Hepatocyte (in vitro differentiated cells): ENCODE data around the gene SOWAHA. TPM values are rescaled to one million over a fixed set of nuclear protein-coding genes. Genes with fewer than 3 reads are reported as not detected.

Experiments
- DNase-seq: peaks from one replicate; pipeline ENCODE4 v3.0.0-alpha.2; 2016; ENCODE audit warnings: low spot score
- H2AFZ ChIP-seq: fragments of 200-600 bp; sonication (generic); 2 replicates; pipeline ENCODE4 v1.6.0; 2016; ENCODE audit warnings: antibody characterized with exemption, mild to moderate bottlenecking
- H3K27ac ChIP-seq: fragments of 200-600 bp; sonication (generic); 2 replicates; pipeline ENCODE4 v1.5.1; 2016; ENCODE audit warnings: mild to moderate bottlenecking
- H3K27me3 ChIP-seq: fragments of 200-600 bp; sonication (generic); 2 replicates; pipeline ENCODE4 v1.6.1; 2016
- H3K36me3 ChIP-seq: fragments of 200-600 bp; sonication (generic); replicated peaks from 2 replicates; pipeline ENCODE4 v1.5.1; 2016; ENCODE audit warnings: low read depth; ENCODE audit not compliant: insufficient read depth
- H3K4me1 ChIP-seq: fragments of 200-600 bp; sonication (generic); 2 replicates; pipeline ENCODE4 v1.5.1; 2016; ENCODE audit warnings: mild to moderate bottlenecking, moderate library complexity; ENCODE audit not compliant: insufficient read depth
- H3K4me2 ChIP-seq: fragments of 200-600 bp; sonication (generic); 2 replicates; pipeline ENCODE4 v1.6.0; 2016
- H3K4me3 ChIP-seq: fragments of 200-600 bp; sonication (generic); 2 replicates; pipeline ENCODE4 v1.5.1; 2016; ENCODE audit warnings: mild to moderate bottlenecking
- H3K79me2 ChIP-seq: fragments of 200-600 bp; sonication (generic); 2 replicates; pipeline ENCODE4 v1.6.0; 2017; ENCODE audit warnings: mild to moderate bottlenecking
- H3K9me2 ChIP-seq: fragments of 200-600 bp; sonication (generic); replicated peaks from 2 replicates; pipeline ENCODE4 v1.6.0; 2017; ENCODE audit warnings: mild to moderate bottlenecking; ENCODE audit not compliant: insufficient read depth
- H3K9me3 ChIP-seq: fragments of 200-600 bp; sonication (generic); 2 replicates; pipeline ENCODE4 v1.5.1; 2016; ENCODE audit warnings: low read depth, mild to moderate bottlenecking
- H4K20me1 ChIP-seq: fragments of 200-600 bp; sonication (generic); 2 replicates; pipeline ENCODE4 v1.6.0; 2016; ENCODE audit warnings: mild to moderate bottlenecking; ENCODE audit not compliant: insufficient read depth, poor library complexity, severe bottlenecking
- EZH2 ChIP-seq: fragments of 200-600 bp; sonication (generic); IDR thresholded peaks from 2 replicates; pipeline ENCODE4 v1.6.1; 2016; ENCODE audit warnings: antibody characterized with exemption, mild to moderate bottlenecking, borderline replicate concordance
- EZH2phosphoT487 ChIP-seq: fragments of 200-600 bp; sonication (generic); IDR thresholded peaks from one replicate; pipeline ENCODE4 v1.6.1; 2018; ENCODE audit warnings: antibody characterized with exemption, mild to moderate bottlenecking, low read depth, moderate library complexity; ENCODE audit not compliant: unreplicated experiment, severe bottlenecking
- WGBS: methylation state at CpG from one replicate; pipeline ENCODE4 v1.1.6; 2016; ENCODE audit warnings: low lambda C conversion rate; ENCODE audit errors: missing lambda C conversion rate; 5-methylcytosine and 5-hydroxymethylcytosine counted together
- polyA plus RNA-seq: library from polyadenylated mRNA; unstranded; fragments of >200 nt; fragmentation: Nextera tagmentation; extraction: Ambion mirVana; gene quantifications from 2 replicates; pipeline ENCODE4 v1.2.1, GENCODE V29; 2016
- total RNA-seq: library from RNA; depleted of rRNA; stranded (reverse); fragments of >200 nt; gene quantifications from 2 replicates; pipeline ENCODE4 v1.2.3, GENCODE V29; 2014
- TF ChIP-seq, protein P1 (sequence below): fragments of 200-600 bp; sonication (generic); IDR thresholded peaks from 2 replicates; pipeline ENCODE4 v1.5.1; 2016; ENCODE audit warnings: antibody characterized with exemption, mild to moderate bottlenecking; ENCODE audit not compliant: poor library complexity

The SOWAHA gene
- total and polyA plus RNA-seq, 2 experiments from 2014 or later: 6.8 to 11.4 TPM

- H3K36me3 ChIP-seq: no peaks in the 10 kb centered on the region
- H3K4me1 ChIP-seq: peaks cover 15% of the 10 kb centered on the region
- peaks cover 9% of the 10 kb centered on the region for H4K20me1 ChIP-seq
- no peak overlapping the region for H3K4me3 ChIP-seq
- peak overlapping the region; percentile 98 for H3K4me2 ChIP-seq
- DNase-seq: no peak
- H3K27ac ChIP-seq: no peak overlapping the region
- TF ChIP-seq EZH2 (no peak), EZH2phosphoT487 (no peak)
- TF ChIP-seq, protein P1, sequence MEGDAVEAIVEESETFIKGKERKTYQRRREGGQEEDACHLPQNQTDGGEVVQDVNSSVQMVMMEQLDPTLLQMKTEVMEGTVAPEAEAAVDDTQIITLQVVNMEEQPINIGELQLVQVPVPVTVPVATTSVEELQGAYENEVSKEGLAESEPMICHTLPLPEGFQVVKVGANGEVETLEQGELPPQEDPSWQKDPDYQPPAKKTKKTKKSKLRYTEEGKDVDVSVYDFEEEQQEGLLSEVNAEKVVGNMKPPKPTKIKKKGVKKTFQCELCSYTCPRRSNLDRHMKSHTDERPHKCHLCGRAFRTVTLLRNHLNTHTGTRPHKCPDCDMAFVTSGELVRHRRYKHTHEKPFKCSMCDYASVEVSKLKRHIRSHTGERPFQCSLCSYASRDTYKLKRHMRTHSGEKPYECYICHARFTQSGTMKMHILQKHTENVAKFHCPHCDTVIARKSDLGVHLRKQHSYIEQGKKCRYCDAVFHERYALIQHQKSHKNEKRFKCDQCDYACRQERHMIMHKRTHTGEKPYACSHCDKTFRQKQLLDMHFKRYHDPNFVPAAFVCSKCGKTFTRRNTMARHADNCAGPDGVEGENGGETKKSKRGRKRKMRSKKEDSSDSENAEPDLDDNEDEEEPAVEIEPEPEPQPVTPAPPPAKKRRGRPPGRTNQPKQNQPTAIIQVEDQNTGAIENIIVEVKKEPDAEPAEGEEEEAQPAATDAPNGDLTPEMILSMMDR: no peak
- H3K9me2 ChIP-seq: no peaks in the 10 kb centered on the region
- no peaks in the 10 kb centered on the region for H3K9me3 ChIP-seq
- peak overlapping the region; percentile 100 for H2AFZ ChIP-seq
- H3K79me2 ChIP-seq: peaks cover 35% of the 10 kb centered on the region
- WGBS: 68% methylated on average over 4 of the region's 4 CpGs
- no peaks in the 10 kb centered on the region for H3K27me3 ChIP-seq
Measured at GRCh38 chr5:132778129-132778528, 35.0 kb upstream of the SOWAHA start.

- H3K9me3 ChIP-seq: no peaks in the 10 kb centered on the region
- no peak overlapping the region for H3K27ac ChIP-seq
- no peak for TF ChIP-seq EZH2
- TF ChIP-seq EZH2phosphoT487: no peak
- TF ChIP-seq, protein P1: no peak
- H3K4me3 ChIP-seq: no peak overlapping the region
- H2AFZ ChIP-seq: no peak overlapping the region
- H3K9me2 ChIP-seq: no peaks in the 10 kb centered on the region
- no peak for DNase-seq
- H3K4me1 ChIP-seq: peaks cover 15% of the 10 kb centered on the region
- H3K27me3 ChIP-seq: no peaks in the 10 kb centered on the region
- peaks cover 28% of the 10 kb centered on the region for H3K79me2 ChIP-seq
- no peak overlapping the region for H3K4me2 ChIP-seq
- H3K36me3 ChIP-seq: no peaks in the 10 kb centered on the region
- H4K20me1 ChIP-seq: peaks cover 9% of the 10 kb centered on the region
- 88% methylated on average over 5 of the region's 5 CpGs for WGBS
Measured at GRCh38 chr5:132778856-132779255, 34.2 kb upstream of the SOWAHA start.

DNA sequence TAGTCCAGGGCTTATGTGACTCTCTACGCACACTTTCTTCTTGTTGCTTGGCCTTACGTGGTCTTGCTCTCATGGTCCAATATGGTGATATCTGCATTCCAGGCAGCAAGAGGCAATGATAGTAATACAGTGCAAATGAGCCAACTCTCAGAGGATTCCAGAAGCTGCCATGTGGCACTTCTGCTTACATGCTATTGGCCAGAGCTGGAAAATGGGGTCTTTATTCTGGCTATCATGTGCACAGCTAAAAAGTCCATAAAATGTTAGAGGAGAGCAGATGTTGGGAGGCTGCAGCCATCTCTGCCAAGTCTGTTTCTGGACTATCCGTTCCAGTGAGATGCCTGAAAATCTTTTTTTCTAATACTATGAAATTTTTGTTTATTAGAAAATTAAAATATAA is 33.1 kb upstream of the SOWAHA start:
- Histone ChIP-seq H4K20me1 (peaks cover 6% of the 10 kb centered on the region), H3K4me1 (peaks cover 14% of the 10 kb centered on the region), H3K9me2 (no peaks in the 10 kb centered on the region), H3K9me3 (no peaks in the 10 kb centered on the region), H3K4me2 (no peak overlapping the region), H3K36me3 (no peaks in the 10 kb centered on the region), H3K27ac (no peak overlapping the region), H3K27me3 (no peaks in the 10 kb centered on the region), H2AFZ (no peak overlapping the region), H3K4me3 (no peak overlapping the region), H3K79me2 (peaks cover 17% of the 10 kb centered on the region)
- DNase-seq: no peak
- WGBS: 97% methylated on average over 3 of the region's 3 CpGs
- TF ChIP-seq, protein P1: no peak
- TF ChIP-seq EZH2: no peak

GRCh38 chr5:132780577-132780976 is 32.5 kb upstream of the SOWAHA start:
- Histone ChIP-seq H2AFZ (no peak overlapping the region), H3K4me3 (no peak overlapping the region), H3K79me2 (peaks cover 10% of the 10 kb centered on the region), H3K4me1 (peaks cover 9% of the 10 kb centered on the region), H3K27ac (no peak overlapping the region), H3K9me3 (no peaks in the 10 kb centered on the region), H3K27me3 (no peaks in the 10 kb centered on the region), H4K20me1 (no peaks in the 10 kb centered on the region), H3K36me3 (no peaks in the 10 kb centered on the region), H3K9me2 (no peaks in the 10 kb centered on the region), H3K4me2 (no peak overlapping the region)
- no peak for DNase-seq
- TF ChIP-seq EZH2phosphoT487 (no peak), EZH2 (no peak)
- TF ChIP-seq, protein P1: no peak
- 88% methylated on average over 1 of the region's 1 CpG for WGBS
